HepG2 (cell line): ENCODE measurements around the gene MKRN2OS. TPM values are rescaled to one million over a fixed set of nuclear protein-coding genes. Genes with fewer than 3 reads are reported as not detected.

Experiments
- ATAC-seq: fragments of 200-7000 bp; cut with Tn5 transposase; 3 replicates; pipeline ENCODE4 v1.9.1; 2020; ENCODE audit warnings: mild to moderate bottlenecking, moderate library complexity
- BruUV-seq: library from RNA; stranded (reverse); fragments of 400-500 nt; replicated peaks from 2 replicates; lab custom pipeline; 2021; lab: Mats Ljungman, UMichigan
- CTCF ChIA-PET: fragments of 300-600 bp; formaldehyde crosslinking; extraction: SDS; loops from one replicate; lab custom pipeline; 2021; ENCODE audit warnings: low total read pairs, inconsistent platforms, low intra/inter-chr PET ratio; lab: Yijun Ruan, JAX
- POLR2A ChIA-PET: fragments of 350-600 bp; sonication (Branson Sonifier 250); formaldehyde crosslinking; loops from one replicate; lab custom pipeline; 2020; ENCODE audit warnings: antibody characterized with exemption, inconsistent platforms; lab: Yijun Ruan, JAX
- DNase-seq: peaks from one replicate; pipeline ENCODE4 v3.0.0-alpha.2; 2015; ENCODE audit warnings: low spot score
- FAIRE-seq: peaks from 3 replicates; lab custom pipeline; 2011; peaks lifted over from hg19 to GRCh38; lab: Jason Lieb, UNC
- H2AFZ ChIP-seq: one replicate; pipeline ENCODE4 v1.6.1; 2011; ENCODE audit warnings: low read length, inconsistent platforms
- H3K27ac ChIP-seq: fragments of 300-600 bp; 3 replicates; pipeline ENCODE4 v1.8.0; 2011; ENCODE audit warnings: mixed run types, mild to moderate bottlenecking, mixed read lengths, low read length, inconsistent platforms; ENCODE audit not compliant: insufficient read depth; ENCODE audit errors: extremely low read length
- H3K27me3 ChIP-seq, 2 experiments: fragments of 200-600 bp in 1 of 2; 2 replicates in 1 of 2; 3 replicates in 1 of 2; pipeline versions ENCODE4 v1.6.0 to v1.8.0; 2011; ENCODE audit warnings: low read length in 2 of 2, mild to moderate bottlenecking in 2 of 2, moderate library complexity in 2 of 2, inconsistent platforms in 1 of 2; ENCODE audit not compliant: insufficient read depth in 2 of 2, control insufficient read depth in 1 of 2
- H3K36me3 ChIP-seq, 2 experiments: fragments of 200-600 bp in 1 of 2; replicated peaks in 1 of 2; 2 replicates in 1 of 2; 3 replicates in 1 of 2; pipeline versions ENCODE4 v1.5.1 to v1.8.0; 2011; ENCODE audit warnings: low read length in 2 of 2, inconsistent platforms in 1 of 2; ENCODE audit not compliant: insufficient read depth in 2 of 2, control insufficient read depth in 1 of 2
- H3K4me1 ChIP-seq: 2 replicates; pipeline ENCODE4 v1.5.1; 2012; ENCODE audit warnings: low read length, inconsistent platforms; ENCODE audit not compliant: insufficient read depth
- H3K4me2 ChIP-seq: 2 replicates; pipeline ENCODE4 v1.6.0; 2011; ENCODE audit warnings: low read depth, low read length, inconsistent platforms
- H3K4me3 ChIP-seq, 3 experiments: fragments of 200-600 bp in 1 of 3; sonication (generic), shearing (Covaris generic) in 1 of 3; replicated peaks in 1 of 3; 2 replicates each; pipeline ENCODE4 v1.5.1; 2011 to 2016; ENCODE audit warnings: low read length in 3 of 3, inconsistent platforms in 2 of 3, low read depth in 2 of 3, mild to moderate bottlenecking in 2 of 3, control low read depth in 1 of 3, mixed read lengths in 1 of 3; ENCODE audit not compliant: insufficient read depth in 1 of 3
- H3K79me2 ChIP-seq: one replicate; pipeline ENCODE4 v1.6.1; 2011; ENCODE audit warnings: low read length, inconsistent platforms; ENCODE audit not compliant: insufficient read depth
- H3K9ac ChIP-seq: 2 replicates; pipeline ENCODE4 v1.6.0; 2011; ENCODE audit warnings: mild to moderate bottlenecking, low read depth, low read length, inconsistent platforms; ENCODE audit not compliant: insufficient read depth
- H3K9me3 ChIP-seq: 2 replicates; pipeline ENCODE4 v1.5.1; 2012; ENCODE audit warnings: mild to moderate bottlenecking, low read length
- H4K20me1 ChIP-seq: 2 replicates; pipeline ENCODE4 v1.6.0; 2011; ENCODE audit warnings: inconsistent platforms, mild to moderate bottlenecking, low read length, moderate library complexity; ENCODE audit not compliant: insufficient read depth
- CREM ChIP-seq, 2 experiments: sonication (generic) in 1 of 2; formaldehyde crosslinking in 1 of 2; IDR thresholded peaks; 2 replicates each; pipeline versions ENCODE4 v1.4.0 to v1.6.1; 2016 to 2020; ENCODE audit warnings: antibody characterized with exemption in 1 of 2, mild to moderate bottlenecking in 1 of 2, missing genetic modification reagents in 1 of 2
- EED ChIP-seq: sonication (generic); formaldehyde crosslinking; IDR thresholded peaks from 2 replicates; pipeline ENCODE4 v1.5.0; 2020; ENCODE audit warnings: mild to moderate bottlenecking, missing genetic modification reagents
- KDM4B ChIP-seq: sonication (generic); formaldehyde crosslinking; IDR thresholded peaks from 2 replicates; pipeline ENCODE4 v1.4.0; 2020; ENCODE audit warnings: missing genetic modification reagents
- KLF12 ChIP-seq: sonication (generic); formaldehyde crosslinking; IDR thresholded peaks from 2 replicates; pipeline ENCODE4 v1.4.0; 2020; ENCODE audit warnings: missing genetic modification reagents, borderline replicate concordance
- NFIB ChIP-seq: sonication (generic); formaldehyde crosslinking; IDR thresholded peaks from 2 replicates; pipeline ENCODE4 v1.9.0; 2021; ENCODE audit warnings: missing genetic modification reagents, mild to moderate bottlenecking, borderline replicate concordance
- PHF8 ChIP-seq: sonication (generic); formaldehyde crosslinking; IDR thresholded peaks from 2 replicates; pipeline ENCODE4 v1.5.0; 2020; ENCODE audit warnings: missing genetic modification reagents
- RBM22 ChIP-seq: fragments of 200-400 bp; formaldehyde crosslinking; optimal IDR thresholded peaks from 2 replicates; pipeline ENCODE3; 2017; ENCODE audit warnings: mild to moderate bottlenecking, low read length, moderate library complexity
- SMAD3 ChIP-seq: sonication (generic); formaldehyde crosslinking; IDR thresholded peaks from 2 replicates; pipeline ENCODE4 v1.4.0; 2020; ENCODE audit warnings: missing genetic modification reagents
- SOX5 ChIP-seq: IDR thresholded peaks from 2 replicates; pipeline ENCODE4 v1.6.1; 2016; ENCODE audit warnings: borderline replicate concordance
- ZNF142 ChIP-seq: sonication (generic); formaldehyde crosslinking; IDR thresholded peaks from 2 replicates; pipeline ENCODE4 v1.4.0; 2020; ENCODE audit warnings: missing genetic modification reagents
- ZNF17 ChIP-seq: sonication (generic); formaldehyde crosslinking; IDR thresholded peaks from 2 replicates; pipeline ENCODE4 v1.5.0; 2020; ENCODE audit warnings: mild to moderate bottlenecking, missing genetic modification reagents
- WGBS: methylation state at CpG from one replicate; pipeline ENCODE4 v1.1.6; 2017; ENCODE audit warnings: low lambda C conversion rate; 5-methylcytosine and 5-hydroxymethylcytosine counted together
- in situ Hi-C: cut with HindIII; loops from 2 replicates; pipeline ENCODE4 v1.10.0; 2017; ENCODE audit warnings: low pct_unique_long_range_greater_than_20kb; ENCODE audit not compliant: extremely low pct_ligation_motif_present
- intact Hi-C: fragments of 100-400 bp; cut with micrococcal nuclease; formaldehyde crosslinking; loops from one replicate; pipeline ENCODE4 v1.10.0; 2022; ENCODE audit not compliant: unreplicated experiment
- polyA plus RNA-seq, 8 experiments: library from polyadenylated mRNA; depleted of rRNA in 3 of 8; stranded (reverse) in 7 of 8; unstranded in 1 of 8; fragments of >200 nt; fragmentation: Illumina TruSeq in 4 of 8; extraction: Trizol in 4 of 8; gene quantifications; 2 replicates each; pipeline versions ENCODE4 v1.2.1 to v1.2.3, GENCODE V29; 2011 to 2016; ENCODE audit warnings: low read depth in 4 of 8, missing spikeins in 1 of 8, mixed read lengths in 1 of 8; ENCODE audit not compliant: insufficient read depth in 1 of 8
- total RNA-seq, 5 experiments: library from RNA; depleted of rRNA; stranded (reverse); fragments of >200 nt; fragmentation: Illumina TruSeq; extraction: Trizol; gene quantifications; 2 replicates each; pipeline ENCODE4 v1.2.3, GENCODE V29; 2016; ENCODE audit warnings: low read depth in 1 of 5
- TF ChIP-seq, protein P1 (sequence below): sonication (generic); formaldehyde crosslinking; IDR thresholded peaks from 2 replicates; pipeline ENCODE4 v1.9.0; 2022; ENCODE audit warnings: missing genetic modification reagents, mild to moderate bottlenecking, borderline replicate concordance

MKRN2OS gene
- total and polyA plus RNA-seq, 2 of the 13 experiments (the other 11 are each of a cell fraction or from before 2014, with no cell fraction given), result not detected

DNA sequence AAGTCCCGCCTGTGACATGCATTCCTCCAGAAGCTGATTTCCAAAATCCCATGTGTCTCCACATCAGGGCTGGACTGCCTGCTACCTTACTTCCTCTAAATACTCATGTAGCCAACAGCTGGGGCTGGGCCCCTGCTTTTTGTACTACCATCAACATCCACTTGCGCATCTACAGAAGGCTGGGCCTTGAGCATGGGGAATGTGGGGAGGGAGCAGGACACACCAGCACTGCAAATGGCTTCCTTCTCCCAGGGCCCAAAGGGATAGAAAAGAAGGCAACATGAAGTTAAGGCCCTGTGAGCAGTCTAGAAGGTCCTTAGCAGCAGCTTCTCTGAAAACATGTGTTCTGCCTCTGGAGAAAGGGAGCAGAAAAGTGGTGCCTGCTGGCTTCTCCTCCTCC is 38.8 kb upstream of the MKRN2OS start:
- no peak for FAIRE-seq
- H3K27ac ChIP-seq, result no peak overlapping the region
- in situ Hi-C loops (no loop called here), intact Hi-C loops (no loop called here)
- no peaks in the 10 kb centered on the region for H3K79me2 ChIP-seq
- no peak for DNase-seq
- no peaks in the 10 kb centered on the region for H3K9me3 ChIP-seq
- ChIA-PET POLR2A (no interaction called here), CTCF (no interaction called here)
- H3K4me2 ChIP-seq, result no peak overlapping the region
- no TSS peak for BruUV-seq
- peak; percentile 3 for ATAC-seq
- TF ChIP-seq RBM22 (peak; percentile 96), EED (CRISPR knock-in tag) (no peak)
- WGBS, result 100% methylated on average over 2 of the region's 2 CpGs
- H2AFZ ChIP-seq, result no peak overlapping the region
- no peaks in the 10 kb centered on the region for H3K4me1 ChIP-seq
- peaks cover 45 to 87% of the 10 kb centered on the region in 2 experiments for H3K36me3 ChIP-seq
- H3K27me3 ChIP-seq, result no peaks in the 10 kb centered on the region
- H3K9ac ChIP-seq, result no peak overlapping the region
- H3K4me3 ChIP-seq, result no peak overlapping the region
- H4K20me1 ChIP-seq, result 0 out of 2 replicates have a peak, but pooled peaks cover 7% of the 10 kb centered on the region

- ChIA-PET POLR2A (interaction anchor here (0.6 kb wide), 1 partner anchor 16 kb away, joined by 3 read pairs; no protein-coding TSS in a partner anchor), CTCF (no interaction called here)
- intact Hi-C loops, result no loop called here
- Histone ChIP-seq H3K4me3 (no peak overlapping the region), H3K9ac (no peak overlapping the region), H3K79me2 (no peaks in the 10 kb centered on the region), H3K27ac (no peak overlapping the region), H2AFZ (no peak overlapping the region), H3K27me3 (no peaks in the 10 kb centered on the region), H3K4me1 (no peaks in the 10 kb centered on the region), H3K36me3 (peaks cover 44 to 87% of the 10 kb centered on the region in 2 experiments), H3K9me3 (no peaks in the 10 kb centered on the region), H3K4me2 (no peak overlapping the region), H4K20me1 (0 out of 2 replicates have a peak, but pooled peaks cover 7% of the 10 kb centered on the region)
- ATAC-seq (no peak), FAIRE-seq (no peak), DNase-seq (no peak)
- in situ Hi-C loops, result no loop called here
- no TSS peak for BruUV-seq
- TF ChIP-seq KLF12 (CRISPR knock-in tag) (no peak), SMAD3 (CRISPR knock-in tag) (no peak), KDM4B (CRISPR knock-in tag) (no peak), CREM (IDR thresholded peaks at IDR 0.05) (no peak), CREM (CRISPR knock-in tag; IDR thresholded peaks at IDR 0.05) (no peak), SOX5 (CRISPR knock-in tag) (no peak), PHF8 (CRISPR knock-in tag) (no peak), ZNF142 (CRISPR knock-in tag) (no peak), ZNF17 (CRISPR knock-in tag) (no peak), NFIB (CRISPR knock-in tag) (no peak)
- TF ChIP-seq, protein P1, sequence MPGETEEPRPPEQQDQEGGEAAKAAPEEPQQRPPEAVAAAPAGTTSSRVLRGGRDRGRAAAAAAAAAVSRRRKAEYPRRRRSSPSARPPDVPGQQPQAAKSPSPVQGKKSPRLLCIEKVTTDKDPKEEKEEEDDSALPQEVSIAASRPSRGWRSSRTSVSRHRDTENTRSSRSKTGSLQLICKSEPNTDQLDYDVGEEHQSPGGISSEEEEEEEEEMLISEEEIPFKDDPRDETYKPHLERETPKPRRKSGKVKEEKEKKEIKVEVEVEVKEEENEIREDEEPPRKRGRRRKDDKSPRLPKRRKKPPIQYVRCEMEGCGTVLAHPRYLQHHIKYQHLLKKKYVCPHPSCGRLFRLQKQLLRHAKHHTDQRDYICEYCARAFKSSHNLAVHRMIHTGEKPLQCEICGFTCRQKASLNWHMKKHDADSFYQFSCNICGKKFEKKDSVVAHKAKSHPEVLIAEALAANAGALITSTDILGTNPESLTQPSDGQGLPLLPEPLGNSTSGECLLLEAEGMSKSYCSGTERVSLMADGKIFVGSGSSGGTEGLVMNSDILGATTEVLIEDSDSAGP (CRISPR knock-in tag), result no peak
These were observed 38.0 kb upstream of the MKRN2OS start for GRCh38 chr3:12583280-12583679.
